ENCODE data around the gene PBRM1. TPM values are rescaled to one million over a fixed set of nuclear protein-coding genes. Genes with fewer than 3 reads are reported as not detected.

PBRM1 gene
- total and polyA plus RNA-seq, 2 of the 13 experiments (the other 11 are each of a cell fraction or from before 2014, with no cell fraction given): 10.9 to 33.2 TPM

- no peak for TF ChIP-seq AKNA (CRISPR knock-in tag; IDR thresholded peaks at IDR 0.05; ENCODE audit: borderline replicate concordance)
- 0 out of 2 replicates have a peak, but pooled peaks have one; percentile 59 for TF ChIP-seq ZNF569 (CRISPR knock-in tag; IDR thresholded peaks at IDR 0.05; ENCODE audit: borderline replicate concordance)
- peak; percentile 76 for TF ChIP-seq ZSCAN31 (CRISPR knock-in tag; IDR thresholded peaks at IDR 0.05; ENCODE audit: low read depth)
- peak; percentile 65 for TF ChIP-seq MYC (CRISPR knock-in tag; IDR thresholded peaks at IDR 0.05; ENCODE audit: borderline replicate concordance)
- no peak for TF ChIP-seq EZH2 (conservative IDR thresholded peaks at IDR 0.05; ENCODE audit: low read depth, low read length)
- TF ChIP-seq ZBTB1 (CRISPR knock-in tag; IDR thresholded peaks at IDR 0.05; ENCODE audit: borderline replicate concordance): no peak
- TF ChIP-seq ZNF496 (CRISPR knock-in tag; IDR thresholded peaks at IDR 0.05; ENCODE audit: insufficient replicate concordance): no peak
- TF ChIP-seq RBFOX2 (IDR thresholded peaks at IDR 0.05; ENCODE audit: low read depth, low read length): peak; percentile 72
- no peak for TF ChIP-seq ZNF773 (CRISPR knock-in tag; IDR thresholded peaks at IDR 0.05; ENCODE audit: borderline replicate concordance)
- TF ChIP-seq HNF1A (IDR thresholded peaks at IDR 0.05; ENCODE audit: low read depth): no peak
- 0 out of 2 replicates have a peak, but pooled peaks have one; percentile 12 for TF ChIP-seq HNF1A (CRISPR knock-in tag; IDR thresholded peaks at IDR 0.05; ENCODE audit: borderline replicate concordance)
- TF ChIP-seq HBP1 (CRISPR knock-in tag; IDR thresholded peaks at IDR 0.05; ENCODE audit: low read depth): peak; percentile 82; the same call in 1 of the 2 replicates
- TF ChIP-seq THAP7 (CRISPR knock-in tag; IDR thresholded peaks at IDR 0.05): 0 out of 2 replicates have a peak, but pooled peaks have one; percentile 22
Observed at GRCh38 chr3:52533623-52534280, 152.0 kb downstream of the PBRM1 start, which contains the start of gene NT5DC2 (continued).
